WTC11 (cell line): Measurements from ENCODE around the gene JMJD7. TPM values are rescaled to one million over a fixed set of nuclear protein-coding genes. Genes with fewer than 3 reads are reported as not detected.

Experiments
- ATAC-seq: fragments of 200-7000 bp; cut with Tn5 transposase; 2 replicates; pipeline ENCODE4 v1.10.0; 2021; ENCODE audit warnings: mild to moderate bottlenecking, moderate library complexity
- CTCF ChIA-PET: fragments of 300-600 bp; sonication (Branson Sonifier 250); formaldehyde crosslinking; loops from one replicate; lab custom pipeline; 2021; ENCODE audit warnings: antibody characterized with exemption; lab: Charles Lee
- POLR2A ChIA-PET: fragments of 350-600 bp; sonication (Branson Sonifier 250); formaldehyde crosslinking; loops from one replicate; lab custom pipeline; 2021; ENCODE audit warnings: antibody characterized with exemption; lab: Charles Lee
- DNase-seq: peaks from one replicate; pipeline ENCODE4 v3.0.0; 2021; ENCODE audit warnings: low spot score
- H3K27ac Mint-ChIP-seq: 2 replicates; pipeline ENCODE4 v1.8.0; 2021; ENCODE audit warnings: mixed read lengths
- H3K27me3 Mint-ChIP-seq: 2 replicates; pipeline ENCODE4 v1.8.0; 2021; ENCODE audit warnings: low read depth, mild to moderate bottlenecking, moderate library complexity, mixed read lengths
- H3K36me3 Mint-ChIP-seq: 2 replicates; pipeline ENCODE4 v1.8.0; 2021; ENCODE audit warnings: mixed read lengths
- H3K4me1 Mint-ChIP-seq: 2 replicates; pipeline ENCODE4 v1.8.0; 2022; ENCODE audit warnings: mixed read lengths
- H3K4me3 Mint-ChIP-seq: 2 replicates; pipeline ENCODE4 v1.8.0; 2021; ENCODE audit warnings: mild to moderate bottlenecking, moderate library complexity, mixed read lengths
- H3K9me3 Mint-ChIP-seq: 2 replicates; pipeline ENCODE4 v1.8.0; 2021; ENCODE audit warnings: mixed read lengths
- AR ChIP-seq: fragments of 250-450 bp; sonication (Bioruptor Pico); IDR thresholded peaks from 2 replicates; pipeline ENCODE4 v1.9.0; 2021; ENCODE audit warnings: mild to moderate bottlenecking
- ATF6 ChIP-seq: sonication (generic); formaldehyde crosslinking; IDR thresholded peaks from 2 replicates; pipeline ENCODE4 v1.8.1; 2023; ENCODE audit warnings: mild to moderate bottlenecking, missing genetic modification reagents
- FOXP1 ChIP-seq: sonication (generic); formaldehyde crosslinking; IDR thresholded peaks from 2 replicates; pipeline ENCODE4 v1.8.0; 2022; ENCODE audit warnings: missing genetic modification reagents, mild to moderate bottlenecking, moderate library complexity, borderline replicate concordance
- HMGXB4 ChIP-seq: sonication (generic); formaldehyde crosslinking; IDR thresholded peaks from 2 replicates; pipeline ENCODE4 v1.8.1; 2023; ENCODE audit warnings: mild to moderate bottlenecking, moderate library complexity, missing genetic modification reagents
- JAZF1 ChIP-seq: fragments of 250-450 bp; sonication (Bioruptor Pico); IDR thresholded peaks from 2 replicates; pipeline ENCODE4 v1.9.0; 2021; ENCODE audit warnings: moderate library complexity, mild to moderate bottlenecking, inconsistent platforms
- MYBL2 ChIP-seq: sonication (generic); formaldehyde crosslinking; IDR thresholded peaks from 2 replicates; pipeline ENCODE4 v1.8.1; 2023; ENCODE audit warnings: mild to moderate bottlenecking, moderate library complexity, missing genetic modification reagents
- NFYB ChIP-seq: sonication (generic); formaldehyde crosslinking; conservative IDR thresholded peaks from 2 replicates; pipeline ENCODE4 v1.8.0; 2022; ENCODE audit warnings: low read depth, missing genetic modification reagents
- NR2C2 ChIP-seq: sonication (generic); formaldehyde crosslinking; IDR thresholded peaks from 2 replicates; pipeline ENCODE4 v1.8.0; 2022; ENCODE audit warnings: mild to moderate bottlenecking, missing genetic modification reagents
- RELA ChIP-seq: sonication (generic); formaldehyde crosslinking; IDR thresholded peaks from 2 replicates; pipeline ENCODE4 v1.8.1; 2022; ENCODE audit warnings: missing genetic modification reagents, mild to moderate bottlenecking, borderline replicate concordance
- STAT6 ChIP-seq: sonication (generic); formaldehyde crosslinking; conservative IDR thresholded peaks from 2 replicates; pipeline ENCODE4 v1.8.1; 2023; ENCODE audit warnings: mild to moderate bottlenecking, low read depth, missing genetic modification reagents, moderate library complexity
- TCF7 ChIP-seq: sonication (generic); formaldehyde crosslinking; IDR thresholded peaks from 2 replicates; pipeline ENCODE4 v1.8.0; 2022; ENCODE audit warnings: mild to moderate bottlenecking, low read depth, missing genetic modification reagents, moderate library complexity
- TEAD4 ChIP-seq: sonication (generic); formaldehyde crosslinking; IDR thresholded peaks from 2 replicates; pipeline ENCODE4 v1.8.0; 2022; ENCODE audit warnings: mild to moderate bottlenecking, missing genetic modification reagents
- USF1 ChIP-seq: sonication (generic); formaldehyde crosslinking; IDR thresholded peaks from 2 replicates; pipeline ENCODE4 v1.8.0; 2022; ENCODE audit warnings: mild to moderate bottlenecking, missing genetic modification reagents
- ZMAT4 ChIP-seq: fragments of 250-450 bp; sonication (Bioruptor Pico); IDR thresholded peaks from 2 replicates; pipeline ENCODE4 v1.9.0; 2021; ENCODE audit warnings: mild to moderate bottlenecking
- ZNF232 ChIP-seq: sonication (generic); formaldehyde crosslinking; IDR thresholded peaks from 2 replicates; pipeline ENCODE4 v1.8.0; 2022; ENCODE audit warnings: mild to moderate bottlenecking, missing genetic modification reagents
- ZNF396 ChIP-seq: fragments of 250-450 bp; sonication (Bioruptor Pico); IDR thresholded peaks from 2 replicates; pipeline ENCODE4 v1.8.0; 2021; ENCODE audit warnings: mild to moderate bottlenecking, moderate library complexity, borderline replicate concordance
- ZNF423 ChIP-seq: fragments of 250-450 bp; sonication (Bioruptor Pico); IDR thresholded peaks from 2 replicates; pipeline ENCODE4 v2.1.2; 2022; ENCODE audit warnings: mild to moderate bottlenecking, moderate library complexity
- total RNA-seq: library from RNA; stranded (reverse); gene quantifications from 3 replicates; pipeline ENCODE4 v1.2.3, GENCODE V29; 2021

Gene JMJD7
- total RNA-seq, 1 experiment from 2014 or later: 19.9 TPM

- ChIA-PET CTCF (interaction anchor here (1.4 to 7.5 kb wide), 3 partner anchors 10 to 197 kb away, joined by 3 to 83 read pairs (median 4); partner anchors contain the start of gene MAPKBP1), POLR2A (interaction anchor here (0.7 kb wide), 1 partner anchor 36 kb away, joined by 3 read pairs; no protein-coding TSS in a partner anchor)
- Mint-ChIP-seq H3K9me3 (no peaks in the 10 kb centered on the region), H3K4me1 (0 out of 2 replicates have a peak, but pooled peaks cover under 1% of the 10 kb centered on the region), H3K36me3 (no peaks in the 10 kb centered on the region), H3K4me3 (no peak overlapping the region), H3K27me3 (no peaks in the 10 kb centered on the region), H3K27ac (no peak overlapping the region)
- DNase-seq (no peak), ATAC-seq (no peak)
- TF ChIP-seq NFYB (CRISPR knock-in tag) (no peak), USF1 (CRISPR knock-in tag) (no peak), ZNF396 (CRISPR knock-in tag) (no peak), JAZF1 (no peak), TEAD4 (CRISPR knock-in tag) (no peak)
These were observed 26.7 kb upstream of the JMJD7 start for GRCh38 chr15:41801185-41801584.

GRCh38 chr15:41801850-41802455 lies 25.9 kb upstream of the JMJD7 start:
- ChIA-PET CTCF (interaction anchor here (0.6 to 7.5 kb wide), 4 partner anchors 22 to 198 kb away, joined by 3 to 83 read pairs (median 5); partner anchors contain the start of gene MAPKBP1), POLR2A (no interaction called here)
- ATAC-seq (no peak), DNase-seq (no peak)
- Mint-ChIP-seq H3K27ac (no peak overlapping the region), H3K4me3 (no peak overlapping the region), H3K27me3 (no peaks in the 10 kb centered on the region), H3K4me1 (no peaks in the 10 kb centered on the region), H3K9me3 (no peaks in the 10 kb centered on the region), H3K36me3 (no peaks in the 10 kb centered on the region)
- no peak for TF ChIP-seq FOXP1 (CRISPR knock-in tag)
- no peak for TF ChIP-seq NFYB (CRISPR knock-in tag)

GRCh38 chr15:41804361-41804760 lies 23.5 kb upstream of the JMJD7 start:
- CTCF ChIA-PET: interaction anchor here (2.2 to 7.5 kb wide), 3 partner anchors 30 to 201 kb away, joined by 7 to 83 read pairs (median 7); partner anchors contain the start of gene MAPKBP1

More at GRCh38 chr15:41804361-41804760, 23.5 kb upstream of the JMJD7 start:
- ATAC-seq: no peak
- no peak overlapping the region for H3K4me3 Mint-ChIP-seq
- 0 out of 2 replicates have a peak overlapping the region, but pooled peaks have one; percentile 2 for H3K27ac Mint-ChIP-seq
- peaks cover 3% of the 10 kb centered on the region; the same call in 1 of the 2 replicates for H3K4me1 Mint-ChIP-seq
- POLR2A ChIA-PET: no interaction called here
- no peaks in the 10 kb centered on the region for H3K27me3 Mint-ChIP-seq
- no peaks in the 10 kb centered on the region for H3K9me3 Mint-ChIP-seq
- no peak for TF ChIP-seq NR2C2 (CRISPR knock-in tag)
- TF ChIP-seq STAT6: no peak
- no peak for TF ChIP-seq ZNF232
- no peak for TF ChIP-seq HMGXB4
- no peak for TF ChIP-seq RELA (CRISPR knock-in tag)
- no peak for TF ChIP-seq ZMAT4 (CRISPR knock-in tag)
- TF ChIP-seq ZNF423: no peak
- no peak for TF ChIP-seq AR (CRISPR knock-in tag)
- TF ChIP-seq ATF6: no peak
- no peak for TF ChIP-seq MYBL2
- TF ChIP-seq TCF7: no peak
- DNase-seq: no peak
- no peaks in the 10 kb centered on the region for H3K36me3 Mint-ChIP-seq
